Activated CD4-positive, alpha-beta T cell treated with anti-CD3 and anti-CD28 coated beads for 4 hours (primary cell): ENCODE data around the gene CCDC197.

Source experiments
- DNase-seq, 2 donors: peaks; one replicate each; pipeline ENCODE4 v3.0.0-alpha.2; 2020

The CCDC197 gene

DNA sequence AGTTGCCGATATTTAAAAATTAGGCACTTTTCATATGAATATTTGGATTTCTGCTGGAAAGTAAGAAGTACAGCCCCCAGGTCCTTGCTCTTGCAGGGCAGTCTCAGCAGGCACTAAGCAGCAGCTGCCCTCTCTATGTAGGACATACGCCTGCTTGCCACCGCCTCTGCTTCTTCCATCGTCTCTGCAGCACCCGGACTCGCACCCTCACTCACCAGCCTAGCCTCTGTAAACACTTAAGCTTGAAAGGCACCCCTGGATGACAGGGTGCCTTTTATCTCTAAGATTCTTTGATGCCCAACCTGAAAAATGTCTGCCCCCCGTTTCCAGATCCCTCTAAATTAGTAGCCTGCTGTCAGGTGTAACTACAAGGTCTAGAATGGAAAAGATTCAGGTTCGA is 48.0 kb downstream of the CCDC197 start:
- no peak for DNase-seq

DNA sequence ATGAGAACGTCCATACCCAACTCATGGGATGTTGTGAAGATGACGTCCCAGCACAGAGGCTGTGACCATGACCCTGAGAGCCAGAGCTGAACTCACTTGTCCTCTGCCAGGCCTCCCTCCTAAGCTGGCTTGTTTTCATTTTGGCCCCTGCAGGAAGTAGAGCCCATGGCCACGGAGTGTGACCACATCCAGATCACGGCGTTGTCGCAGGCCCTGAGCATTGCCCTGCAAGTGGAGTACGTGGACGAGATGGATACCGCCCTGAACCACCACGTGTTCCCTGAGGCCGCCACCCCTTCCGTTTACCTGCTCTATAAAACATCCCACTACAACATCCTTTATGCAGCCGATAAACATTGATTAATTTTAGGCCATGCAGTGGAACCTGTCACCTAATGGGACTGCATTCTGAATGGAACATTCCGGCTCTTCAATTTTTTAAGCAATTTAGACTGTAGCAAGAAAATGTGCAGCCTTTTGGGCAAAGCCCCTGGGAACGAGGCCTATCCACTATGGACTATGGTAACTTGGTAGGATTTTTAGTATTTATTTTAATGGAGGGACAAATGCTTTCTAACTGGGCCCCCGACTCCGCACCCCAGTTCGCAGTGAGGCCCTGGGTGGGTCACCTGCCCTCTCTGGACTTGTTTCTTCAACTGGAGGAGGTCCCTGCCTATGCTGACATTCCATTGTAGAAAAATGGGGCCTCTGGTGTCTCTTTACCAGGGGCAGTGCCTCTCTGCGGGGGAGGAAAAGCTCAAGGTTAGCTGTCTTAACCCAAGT is 48.7 kb downstream of the CCDC197 start:
- DNase-seq = no peak

DNA sequence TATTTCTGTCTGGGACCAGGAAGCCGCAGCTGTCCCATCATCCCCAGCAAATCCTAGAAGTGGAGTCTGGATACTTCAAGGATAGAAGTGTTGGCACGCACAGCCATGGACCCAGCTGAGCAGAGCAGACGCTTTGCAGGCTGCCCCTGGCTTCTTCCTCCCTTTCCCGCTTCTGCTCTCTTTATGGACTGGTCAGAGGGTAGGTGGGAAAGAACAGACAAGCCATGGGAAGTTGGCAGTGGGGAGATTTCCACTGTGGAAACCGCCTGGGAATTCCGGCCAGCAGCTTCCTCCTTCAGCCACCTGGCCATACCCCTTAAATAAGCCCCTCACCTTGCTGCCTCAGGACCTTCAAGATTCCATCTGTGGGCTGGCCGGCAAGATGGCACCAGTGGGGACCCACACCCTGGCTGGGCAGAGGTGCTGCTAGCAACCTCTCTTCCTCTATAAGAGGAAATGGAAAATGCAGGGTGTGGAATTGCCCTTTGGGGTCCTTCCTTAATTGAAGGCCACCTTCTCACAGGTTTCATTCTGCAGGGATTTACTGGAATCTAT is 49.7 kb downstream of the CCDC197 start:
- DNase-seq = no peak

- DNase-seq = no peak
These were observed 50.5 kb downstream of the CCDC197 start for GRCh38 chr14:94047581-94047980.

GRCh38 chr14:94048691-94049624 is 51.9 kb downstream of the CCDC197 start:
- DNase-seq = no peak

GRCh38 chr14:94049625-94050023 is 52.5 kb downstream of the CCDC197 start:
- DNase-seq = no peak

DNA sequence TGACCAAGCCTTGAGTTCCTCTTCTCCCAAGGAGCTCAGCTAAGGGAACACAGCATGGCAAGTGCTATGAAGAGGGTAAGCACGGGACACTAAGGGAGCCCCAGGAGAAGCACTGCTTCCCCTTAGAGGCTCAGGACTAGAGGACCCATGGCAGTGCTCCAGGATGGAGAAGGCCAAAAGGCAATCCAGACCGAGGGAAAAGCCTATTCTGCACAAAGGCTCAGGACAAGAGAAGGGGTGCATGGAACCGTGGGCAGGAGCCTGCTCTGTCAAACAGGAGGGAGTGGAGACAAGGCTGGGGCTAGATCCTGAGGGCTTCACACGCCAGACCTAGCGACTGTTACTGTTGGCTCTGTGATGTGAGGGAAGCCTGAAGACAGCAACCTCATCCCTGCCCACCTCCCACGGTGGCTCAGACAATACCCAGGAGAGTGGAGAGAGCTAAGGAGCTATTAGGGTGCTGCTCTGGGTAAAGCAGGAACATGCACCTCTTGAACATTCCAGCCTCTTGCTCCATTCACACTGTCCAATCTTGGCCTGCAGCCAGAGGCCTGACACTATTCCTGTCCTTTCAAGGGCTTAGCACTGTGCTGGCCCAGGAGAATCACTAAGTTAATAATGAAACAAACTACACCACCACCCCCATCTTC is 53.3 kb downstream of the CCDC197 start:
- DNase-seq = no peak

DNA sequence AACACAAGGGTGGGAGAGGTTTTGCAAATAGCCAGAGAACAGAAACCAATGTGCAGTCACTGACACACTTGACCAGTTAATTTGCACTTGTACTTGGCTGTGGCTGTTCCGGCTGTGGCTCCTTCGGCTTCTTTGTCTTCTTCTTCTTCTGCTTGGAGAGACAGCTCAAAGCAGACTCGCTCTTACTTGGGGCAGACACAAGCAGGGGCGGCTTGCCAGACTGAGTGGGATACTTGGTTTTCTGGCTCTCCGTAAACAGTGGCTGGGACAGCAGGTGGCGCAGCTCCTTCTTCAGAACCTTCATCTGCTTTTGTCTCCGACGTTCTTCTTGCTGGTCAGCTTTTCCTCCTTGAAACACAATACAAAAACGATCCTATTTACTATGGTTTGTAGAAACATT is 54.0 kb downstream of the CCDC197 start:
- no peak for DNase-seq

DNA sequence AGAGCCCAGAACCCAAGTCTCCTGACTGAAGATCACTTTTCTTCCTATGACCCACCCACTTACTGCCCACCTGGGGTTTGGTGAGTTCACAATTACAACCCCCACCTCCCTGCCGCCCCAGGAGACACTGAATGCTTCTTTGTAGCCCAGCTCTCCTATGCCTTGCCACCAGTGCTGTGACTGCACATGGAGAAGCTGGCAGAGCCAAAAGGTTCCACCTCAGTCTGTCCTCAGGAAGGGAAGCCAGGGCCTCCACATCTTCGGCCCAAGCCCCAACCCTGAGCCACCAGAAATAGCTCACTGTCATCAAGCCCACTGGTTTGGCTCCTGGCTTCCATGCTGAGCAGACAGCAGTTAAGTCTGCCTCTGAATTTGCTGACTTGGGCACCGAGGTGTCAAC is 54.7 kb downstream of the CCDC197 start:
- no peak for DNase-seq

DNA sequence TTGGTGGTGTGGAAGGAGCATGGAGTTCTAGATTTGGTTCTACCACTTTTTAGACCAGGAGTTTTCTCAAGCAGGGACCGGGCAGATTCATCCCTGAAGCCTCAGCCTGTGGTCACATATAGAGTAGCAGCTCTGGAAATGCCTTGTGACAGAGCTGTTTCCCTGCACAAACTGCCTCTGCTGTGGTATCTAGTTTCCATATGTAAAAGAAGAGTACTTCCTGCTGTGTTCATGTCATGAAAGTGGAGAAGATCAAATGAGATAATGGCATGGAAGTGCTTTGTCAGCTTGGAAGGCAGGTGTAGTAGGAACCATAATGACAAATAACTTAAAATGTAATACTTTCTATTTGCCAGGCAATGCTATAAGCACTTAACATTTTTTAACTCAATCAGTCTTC is 55.1 kb downstream of the CCDC197 start:
- no peak for DNase-seq

GRCh38 chr14:94052662-94053061 is 55.6 kb downstream of the CCDC197 start:
- no peak for DNase-seq

GRCh38 chr14:94054401-94054800 is 57.3 kb downstream of the CCDC197 start:
- DNase-seq = no peak

GRCh38 chr14:94054936-94055335 is 57.8 kb downstream of the CCDC197 start:
- no peak for DNase-seq

GRCh38 chr14:94056579-94057308 is 59.6 kb downstream of the CCDC197 start:
- peak in 1 of 2 donors; percentile 37 for DNase-seq

GRCh38 chr14:94058128-94058673 is 61.1 kb downstream of the CCDC197 start:
- DNase-seq = no peak
